RWPE2 (cell line): ENCODE data around the gene POC1B.

Experiments used
- ATAC-seq: fragments of 200-7000 bp; cut with Tn5 transposase; 3 replicates; pipeline ENCODE4 v1.9.1; 2021; ENCODE audit warnings: low read depth
- DNase-seq: peaks from one replicate; pipeline ENCODE4 v3.0.0-alpha.2; 2020; ENCODE audit warnings: low spot score
- H3K27ac ChIP-seq: fragments of 450-650 bp; 2 replicates; pipeline ENCODE4 v1.5.1; 2017; ENCODE audit warnings: mild to moderate bottlenecking; ENCODE audit not compliant: poor library complexity, severe bottlenecking
- H3K27me3 ChIP-seq: fragments of 250-450 bp; sonication (Bioruptor Pico); 2 replicates; pipeline ENCODE4 v1.5.1; 2021; ENCODE audit warnings: mild to moderate bottlenecking, moderate library complexity; ENCODE audit not compliant: insufficient read depth, poor library complexity, severe bottlenecking
- H3K36me3 ChIP-seq: fragments of 250-450 bp; sonication (Bioruptor Pico); 2 replicates; pipeline ENCODE4 v1.5.1; 2020; ENCODE audit warnings: low read depth, mild to moderate bottlenecking, moderate library complexity
- H3K4me1 ChIP-seq: fragments of 250-450 bp; sonication (Bioruptor Pico); 2 replicates; pipeline ENCODE4 v1.5.1; 2021; ENCODE audit warnings: mild to moderate bottlenecking, moderate library complexity; ENCODE audit not compliant: insufficient read depth, poor library complexity, severe bottlenecking
- H3K4me3 ChIP-seq: fragments of 250-450 bp; sonication (Bioruptor Pico); 2 replicates; pipeline ENCODE4 v1.5.1; 2021; ENCODE audit warnings: mild to moderate bottlenecking, moderate library complexity; ENCODE audit not compliant: severe bottlenecking
- H3K9me3 ChIP-seq: fragments of 250-450 bp; sonication (Bioruptor Pico); 2 replicates; pipeline ENCODE4 v1.5.1; 2021; ENCODE audit warnings: mild to moderate bottlenecking, moderate library complexity; ENCODE audit not compliant: severe bottlenecking
- TF ChIP-seq, protein P1 (sequence below): fragments of 450-650 bp; IDR thresholded peaks from one replicate; pipeline ENCODE4 v1.5.1; 2017; ENCODE audit warnings: mild to moderate bottlenecking, moderate library complexity; ENCODE audit not compliant: poor library complexity, severe bottlenecking

POC1B gene

DNA sequence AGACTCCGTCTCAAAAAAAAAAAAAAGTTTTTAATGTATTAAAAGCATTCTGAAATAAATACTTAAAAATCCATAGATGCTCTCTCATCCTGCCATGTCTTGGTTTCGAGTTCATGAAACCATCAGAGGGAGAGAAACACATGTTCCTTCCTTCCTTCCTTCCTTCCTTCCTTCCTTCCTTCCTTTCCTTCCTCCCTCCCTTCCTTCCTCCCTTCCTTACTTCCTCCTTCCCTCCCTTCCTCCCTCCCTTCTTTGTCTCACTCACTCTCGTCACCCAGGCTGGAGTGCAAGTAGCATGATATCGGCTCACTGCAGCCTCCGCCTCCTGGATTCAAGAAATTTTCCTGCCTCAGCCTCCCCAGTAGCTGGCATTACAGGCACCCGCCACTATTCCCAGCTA, 113.2 kb downstream of the POC1B start:
- H3K27ac ChIP-seq: no peak overlapping the region
- TF ChIP-seq, protein P1, sequence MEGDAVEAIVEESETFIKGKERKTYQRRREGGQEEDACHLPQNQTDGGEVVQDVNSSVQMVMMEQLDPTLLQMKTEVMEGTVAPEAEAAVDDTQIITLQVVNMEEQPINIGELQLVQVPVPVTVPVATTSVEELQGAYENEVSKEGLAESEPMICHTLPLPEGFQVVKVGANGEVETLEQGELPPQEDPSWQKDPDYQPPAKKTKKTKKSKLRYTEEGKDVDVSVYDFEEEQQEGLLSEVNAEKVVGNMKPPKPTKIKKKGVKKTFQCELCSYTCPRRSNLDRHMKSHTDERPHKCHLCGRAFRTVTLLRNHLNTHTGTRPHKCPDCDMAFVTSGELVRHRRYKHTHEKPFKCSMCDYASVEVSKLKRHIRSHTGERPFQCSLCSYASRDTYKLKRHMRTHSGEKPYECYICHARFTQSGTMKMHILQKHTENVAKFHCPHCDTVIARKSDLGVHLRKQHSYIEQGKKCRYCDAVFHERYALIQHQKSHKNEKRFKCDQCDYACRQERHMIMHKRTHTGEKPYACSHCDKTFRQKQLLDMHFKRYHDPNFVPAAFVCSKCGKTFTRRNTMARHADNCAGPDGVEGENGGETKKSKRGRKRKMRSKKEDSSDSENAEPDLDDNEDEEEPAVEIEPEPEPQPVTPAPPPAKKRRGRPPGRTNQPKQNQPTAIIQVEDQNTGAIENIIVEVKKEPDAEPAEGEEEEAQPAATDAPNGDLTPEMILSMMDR: no peak
- no peaks in the 10 kb centered on the region for H3K36me3 ChIP-seq
- H3K4me1 ChIP-seq: peaks cover 30% of the 10 kb centered on the region
- H3K4me3 ChIP-seq: no peak overlapping the region
- no peak for DNase-seq
- no peak for ATAC-seq
- no peaks in the 10 kb centered on the region for H3K9me3 ChIP-seq
- H3K27me3 ChIP-seq: no peaks in the 10 kb centered on the region

DNA sequence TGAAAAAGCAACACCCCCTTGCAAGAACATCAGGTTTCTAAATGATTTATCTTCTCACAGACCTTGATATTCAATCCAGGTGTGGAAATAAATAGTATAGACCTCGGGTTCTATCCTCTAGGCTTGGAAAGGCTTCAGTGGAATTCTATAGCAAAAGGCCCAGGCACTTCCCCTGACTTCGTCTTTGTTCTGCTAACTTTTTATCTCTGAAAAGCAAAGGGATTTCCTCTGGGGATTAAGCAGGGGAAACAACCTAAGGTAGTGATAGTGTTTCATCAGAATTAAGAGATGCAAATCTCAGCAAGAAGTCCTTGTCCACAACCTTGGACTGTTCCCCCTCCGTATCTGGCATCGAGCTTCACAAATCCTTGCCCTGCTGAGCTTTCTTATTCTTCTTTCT, 114.0 kb downstream of the POC1B start:
- DNase-seq (no peak), ATAC-seq (no peak)
- H3K27ac ChIP-seq: no peak overlapping the region
- no peak overlapping the region for H3K4me3 ChIP-seq
- TF ChIP-seq, protein P1: no peak
- H3K36me3 ChIP-seq: no peaks in the 10 kb centered on the region
- H3K9me3 ChIP-seq: no peaks in the 10 kb centered on the region
- H3K27me3 ChIP-seq: no peaks in the 10 kb centered on the region
- peaks cover 22% of the 10 kb centered on the region for H3K4me1 ChIP-seq

DNA sequence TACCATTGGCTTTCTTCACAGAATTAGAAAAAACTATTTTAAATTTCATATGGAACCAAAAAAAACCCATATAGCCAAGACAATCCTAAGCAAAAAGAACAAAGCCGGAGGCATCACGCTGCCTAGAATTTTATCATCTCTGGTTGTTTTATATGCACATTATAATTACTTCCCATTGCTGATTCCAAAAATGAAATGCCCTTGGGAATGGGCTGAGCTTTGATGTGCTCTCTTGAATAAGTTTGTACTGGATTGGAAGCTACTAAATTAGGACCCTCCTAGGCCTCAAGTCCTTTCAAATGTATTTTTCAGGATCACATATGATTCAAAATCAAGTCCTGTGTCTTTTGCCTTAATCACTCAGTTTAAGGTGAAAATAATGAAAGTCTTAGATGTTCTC, 114.6 kb downstream of the POC1B start:
- no peak overlapping the region for H3K4me3 ChIP-seq
- no peaks in the 10 kb centered on the region for H3K36me3 ChIP-seq
- ATAC-seq (no peak), DNase-seq (no peak)
- TF ChIP-seq, protein P1: no peak
- H3K27me3 ChIP-seq: no peaks in the 10 kb centered on the region
- no peaks in the 10 kb centered on the region for H3K9me3 ChIP-seq
- H3K27ac ChIP-seq: no peak overlapping the region
- peaks cover 17% of the 10 kb centered on the region for H3K4me1 ChIP-seq

DNA sequence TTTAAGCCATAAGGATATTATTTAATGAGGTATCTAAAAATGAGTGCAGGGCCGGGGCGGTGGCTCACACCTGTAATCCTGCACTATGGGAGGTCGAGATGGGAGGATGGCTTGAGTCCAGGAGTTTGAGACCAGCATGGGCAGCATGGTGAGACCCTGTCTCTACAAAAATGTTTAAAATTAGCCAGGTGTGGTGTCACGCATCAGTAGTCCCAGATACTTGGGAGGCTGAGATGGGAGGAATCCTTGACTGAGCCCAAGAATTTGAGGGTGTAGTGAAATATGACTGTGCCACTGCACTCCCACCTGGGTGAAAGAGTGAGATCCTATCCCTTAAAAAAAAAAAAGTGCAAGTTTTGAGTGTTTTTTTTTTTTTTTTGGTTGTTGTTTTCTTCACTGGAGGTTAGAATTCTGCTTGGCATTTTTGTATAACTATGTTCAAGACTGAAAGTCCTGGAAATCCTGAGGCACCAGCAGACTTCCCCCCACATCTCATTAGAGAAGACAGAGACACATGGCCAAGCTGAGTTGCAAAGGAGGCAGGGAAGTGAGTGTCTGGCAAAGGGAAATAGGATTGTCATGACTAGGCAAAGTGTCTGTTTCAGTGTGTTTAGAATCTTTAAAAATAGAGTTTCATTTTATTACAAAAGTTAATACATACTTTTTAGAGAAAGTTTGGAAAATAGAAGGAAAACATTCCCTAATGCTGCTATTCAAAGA, 120.1 kb downstream of the POC1B start:
- Histone ChIP-seq H3K4me1 (no peaks in the 10 kb centered on the region), H3K27me3 (no peaks in the 10 kb centered on the region), H3K36me3 (no peaks in the 10 kb centered on the region), H3K27ac (no peak overlapping the region), H3K4me3 (no peak overlapping the region), H3K9me3 (no peaks in the 10 kb centered on the region)
- TF ChIP-seq, protein P1: no peak
- ATAC-seq (no peak), DNase-seq (no peak)

DNA sequence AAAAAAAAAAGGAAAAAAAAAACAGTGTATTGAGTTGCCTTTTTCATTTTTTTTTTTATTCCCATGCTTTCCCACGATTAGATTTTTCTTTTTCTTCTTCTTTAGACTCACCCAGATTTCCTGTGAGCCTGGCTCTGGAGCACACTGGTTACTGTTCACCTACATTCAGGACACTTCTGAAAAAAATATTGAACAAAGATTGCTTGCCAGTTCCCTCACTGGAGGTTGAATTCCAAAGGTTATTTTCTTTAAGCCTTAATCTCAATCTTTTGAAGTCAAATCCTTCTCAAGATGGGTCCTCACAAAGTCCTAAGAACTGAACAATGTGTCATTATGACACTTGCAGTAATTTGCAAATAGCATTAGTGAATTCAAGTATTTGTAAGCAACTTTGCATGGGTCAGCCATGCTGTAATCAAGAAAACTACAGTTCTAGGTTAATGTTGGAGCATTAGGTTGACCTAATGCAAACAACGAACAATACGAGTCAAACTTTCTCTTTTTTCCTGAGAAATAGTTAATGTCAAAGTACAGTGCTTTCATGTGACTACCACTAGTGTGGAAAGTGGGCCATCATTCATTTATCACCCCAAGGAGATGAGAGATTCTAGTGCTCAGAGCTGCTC, 124.3 kb downstream of the POC1B start:
- TF ChIP-seq, protein P1: no peak

More for the DNA sequence above, 124.3 kb downstream of the POC1B start:
- no peak overlapping the region for H3K4me3 ChIP-seq
- no peak overlapping the region for H3K27ac ChIP-seq
- H3K9me3 ChIP-seq: no peaks in the 10 kb centered on the region
- H3K36me3 ChIP-seq: no peaks in the 10 kb centered on the region
- no peaks in the 10 kb centered on the region for H3K4me1 ChIP-seq
- DNase-seq: no peak
- H3K27me3 ChIP-seq: no peaks in the 10 kb centered on the region
- ATAC-seq: no peak
